ENCODE data around the gene CSH1.
"Not testable (repeated sequence)": the region's sequence is repeated elsewhere in the genome, so short reads cannot be mapped to it uniquely, and the experiment has no call there.

CSH1 gene

DNA sequence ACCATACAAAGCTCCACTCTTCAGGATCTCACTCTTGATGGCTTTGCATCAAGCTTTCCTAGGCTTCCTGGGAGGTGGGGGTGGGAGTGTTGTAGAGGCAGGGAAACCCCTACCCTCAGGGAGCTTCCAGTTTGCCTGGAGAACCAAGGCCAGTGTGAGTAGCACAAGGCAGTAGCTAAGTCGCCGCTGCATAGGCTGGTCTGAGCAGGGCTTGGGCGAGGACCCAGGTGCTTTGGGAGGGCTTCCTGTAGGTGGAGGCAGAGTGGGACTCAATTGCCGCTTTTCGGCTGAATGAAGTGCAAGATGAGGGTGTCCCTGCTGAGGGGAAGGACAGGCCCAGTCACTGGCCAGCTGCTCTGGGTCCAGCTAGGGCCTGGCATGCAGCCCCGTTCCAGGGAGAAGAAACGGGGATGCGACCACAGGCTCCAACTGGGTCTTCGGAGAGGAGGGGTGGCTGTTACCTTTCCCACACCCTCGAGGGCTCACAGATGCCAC lies 31.8 kb upstream of the CSH1 start:
- DNase-seq: no peak

GRCh38 chr17:63927464-63928171 lies 31.2 kb upstream of the CSH1 start:
- DNase-seq: no peak

DNA sequence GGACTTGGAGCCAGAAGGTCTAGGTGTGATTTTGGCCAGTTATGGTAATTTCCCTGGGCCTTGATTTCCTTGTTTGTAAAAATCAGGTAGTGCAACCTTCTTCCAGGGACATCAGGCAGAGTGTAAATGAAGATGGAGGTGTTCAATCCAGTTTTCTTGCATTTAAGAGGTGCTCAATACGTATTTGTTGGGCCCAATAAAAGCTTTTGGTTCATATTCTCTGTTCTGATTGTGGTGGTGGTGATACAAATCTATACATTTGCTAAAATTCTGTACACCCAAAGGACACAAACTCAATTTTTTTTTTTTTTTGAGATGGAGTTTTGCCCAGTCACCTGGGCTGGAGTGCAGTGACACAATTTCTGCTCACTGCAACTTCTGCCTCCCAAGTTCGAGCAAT lies 29.8 kb upstream of the CSH1 start:
- DNase-seq: no peak

DNA sequence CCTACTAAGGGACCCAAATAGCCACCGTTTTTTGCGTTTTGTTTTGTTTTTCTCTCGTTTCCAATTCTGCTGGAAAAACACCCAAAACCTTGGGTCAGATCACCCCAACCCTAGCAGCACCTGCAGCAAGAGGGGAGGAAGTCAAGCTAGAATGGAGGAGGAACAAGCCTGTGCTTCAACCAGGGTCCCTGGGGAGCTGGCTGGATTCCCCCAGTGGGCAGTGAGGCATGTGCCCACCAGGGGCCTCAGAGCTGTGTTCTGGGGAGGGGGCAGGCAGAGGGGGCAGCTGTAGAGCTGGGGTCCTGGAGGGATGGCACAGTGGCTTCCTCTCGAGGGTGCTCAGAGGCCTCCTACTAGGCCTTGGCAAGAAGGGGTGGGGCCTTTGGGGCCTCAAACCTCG lies 29.2 kb upstream of the CSH1 start:
- no peak for DNase-seq

- not testable (repeated sequence) for DNase-seq
These were observed 26.0 kb upstream of the CSH1 start for GRCh38 chr17:63922402-63922801.

DNA sequence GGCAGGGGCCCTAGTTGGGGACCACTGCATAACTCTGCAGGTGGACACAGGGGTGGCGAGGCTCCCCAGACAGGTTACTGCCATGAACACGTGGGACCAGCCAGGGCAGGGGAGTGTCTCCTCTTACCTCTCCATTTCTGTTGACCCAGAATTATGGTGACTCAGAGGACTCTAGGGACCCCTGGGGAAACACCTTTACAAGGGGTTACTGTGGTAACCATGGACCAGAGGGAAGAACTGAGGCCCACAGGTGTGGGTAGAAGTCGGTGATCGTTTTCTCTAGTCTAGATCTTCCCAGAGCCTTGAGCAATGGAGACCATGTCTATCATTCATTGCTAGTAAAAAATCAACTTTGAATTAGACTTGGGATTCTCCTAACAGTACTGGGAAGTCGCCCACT lies 24.4 kb upstream of the CSH1 start:
- not testable (repeated sequence) for DNase-seq

DNA sequence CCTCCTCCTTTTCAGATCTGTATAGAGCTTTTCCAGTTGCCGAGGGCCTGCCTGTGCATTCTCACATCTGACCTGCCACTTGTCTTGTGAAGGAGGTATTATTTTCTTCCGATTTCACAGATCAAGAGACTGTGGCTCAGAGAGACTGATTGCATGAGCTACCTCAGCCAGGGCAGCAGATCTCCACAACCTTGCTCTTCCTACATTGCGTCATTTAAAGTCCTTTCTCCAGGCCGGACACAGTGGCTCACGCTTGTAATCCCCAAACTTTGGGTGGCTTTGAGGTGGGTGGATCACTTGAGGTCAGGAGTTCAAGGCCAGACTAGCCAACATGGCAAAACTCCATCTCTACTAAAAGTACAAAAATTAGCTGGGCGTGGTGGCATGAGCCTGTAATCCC lies 23.7 kb upstream of the CSH1 start:
- DNase-seq: not testable (repeated sequence)

- DNase-seq: peak; percentile 86
These were observed 22.9 kb upstream of the CSH1 start for GRCh38 chr17:63919311-63919723.

GRCh38 chr17:63918789-63919305 lies 22.5 kb upstream of the CSH1 start, which contains the start of gene GH1:
Gene GH1 (minus strand): TSS chr17:63918839. CDS start chr17:63918776, 63 bp downstream.
- not testable (repeated sequence) for DNase-seq

DNA sequence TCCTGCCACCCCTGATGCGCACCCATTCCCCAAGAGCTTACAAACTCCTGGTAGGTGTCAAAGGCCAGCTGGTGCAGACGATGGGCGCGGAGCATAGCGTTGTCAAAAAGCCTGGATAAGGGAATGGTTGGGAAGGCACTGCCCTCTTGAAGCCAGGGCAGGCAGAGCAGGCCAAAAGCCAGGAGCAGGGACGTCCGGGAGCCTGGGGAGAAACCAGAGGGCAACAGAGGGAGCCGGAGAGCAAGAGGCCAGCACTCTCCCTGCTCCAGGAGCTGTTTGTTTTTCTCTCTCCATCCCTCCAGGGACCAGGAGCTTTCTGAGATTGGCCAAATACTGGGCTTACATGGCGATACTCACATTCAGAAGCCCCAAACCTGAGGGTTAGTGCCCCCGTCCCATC lies 21.9 kb upstream of the CSH1 start:
- DNase-seq: no peak

DNA sequence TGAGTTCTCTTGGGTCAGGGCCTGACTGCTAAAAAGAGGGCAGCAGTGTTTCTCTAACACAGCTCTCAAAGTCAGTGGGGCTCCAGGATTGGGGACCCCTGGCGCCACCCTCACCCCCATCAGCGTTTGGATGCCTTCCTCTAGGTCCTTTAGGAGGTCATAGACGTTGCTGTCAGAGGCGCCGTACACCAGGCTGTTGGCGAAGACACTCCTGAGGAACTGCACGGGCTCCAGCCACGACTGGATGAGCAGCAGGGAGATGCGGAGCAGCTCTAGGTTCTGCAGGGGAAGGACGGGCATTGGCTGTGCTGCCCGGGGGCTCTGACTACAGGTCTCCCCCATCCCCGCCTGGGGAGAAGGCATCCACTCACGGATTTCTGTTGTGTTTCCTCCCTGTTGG lies 21.3 kb upstream of the CSH1 start:
- DNase-seq: no peak

DNA sequence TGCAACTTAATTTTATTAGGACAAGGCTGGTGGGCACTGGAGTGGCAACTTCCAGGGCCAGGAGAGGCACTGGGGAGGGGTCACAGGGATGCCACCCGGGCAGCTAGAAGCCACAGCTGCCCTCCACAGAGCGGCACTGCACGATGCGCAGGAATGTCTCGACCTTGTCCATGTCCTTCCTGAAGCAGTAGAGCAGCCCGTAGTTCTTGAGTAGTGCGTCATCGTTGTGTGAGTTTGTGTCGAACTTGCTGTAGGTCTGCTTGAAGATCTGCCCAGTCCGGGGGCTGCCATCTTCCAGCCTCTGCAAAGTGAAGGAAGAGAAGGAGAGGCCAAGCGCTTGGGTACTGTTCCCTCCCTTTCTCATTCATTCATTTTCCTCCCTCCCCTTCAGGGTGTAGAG lies 20.8 kb upstream of the CSH1 start:
- DNase-seq: not testable (repeated sequence)

DNA sequence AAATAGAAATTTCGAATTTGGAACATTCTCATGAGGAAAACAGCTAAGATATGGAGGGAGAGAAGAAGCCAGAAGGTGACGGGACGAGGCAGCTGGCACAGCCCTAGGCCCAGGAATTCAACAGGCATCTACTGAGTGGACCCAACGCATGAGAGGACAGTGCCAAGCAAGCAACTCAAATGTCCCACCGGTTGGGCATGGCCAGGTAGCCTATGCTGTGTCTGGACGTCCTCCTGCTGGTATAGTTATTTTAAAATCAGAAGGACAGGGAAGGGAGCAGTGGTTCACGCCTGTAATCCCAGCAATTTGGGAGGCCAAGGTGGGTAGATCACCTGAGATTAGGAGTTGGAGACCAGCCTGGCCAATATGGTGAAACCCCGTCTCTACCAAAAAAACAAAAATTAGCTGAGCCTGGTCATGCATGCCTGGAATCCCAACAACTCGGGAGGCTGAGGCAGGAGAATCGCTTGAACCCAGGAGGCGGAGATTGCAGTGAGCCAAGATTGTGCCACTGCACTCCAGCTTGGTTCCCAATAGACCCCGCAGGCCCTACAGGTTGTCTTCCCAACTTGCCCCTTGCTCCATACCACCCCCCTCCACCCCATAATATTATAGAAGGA lies 20.3 kb upstream of the CSH1 start:
- no peak for DNase-seq

DNA sequence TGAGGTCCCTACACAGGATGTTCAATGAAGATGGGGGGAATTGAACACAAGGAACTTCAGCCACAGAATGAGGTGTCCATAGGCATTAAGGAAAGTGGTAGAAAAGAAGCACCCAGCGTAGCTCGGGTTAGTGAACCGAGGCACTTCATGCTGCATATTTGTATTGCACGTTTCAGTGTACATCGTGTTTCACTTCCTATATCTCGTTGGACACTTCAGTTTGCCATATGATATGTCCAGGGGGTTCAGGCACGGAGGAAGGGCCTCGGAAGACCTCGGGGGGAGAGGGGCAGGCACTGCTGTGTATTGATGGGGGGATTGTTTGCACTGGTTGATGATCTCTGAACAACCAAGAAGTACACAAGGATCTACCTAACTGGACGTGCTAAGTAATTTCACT lies 19.4 kb upstream of the CSH1 start:
- DNase-seq: not testable (repeated sequence)

DNA sequence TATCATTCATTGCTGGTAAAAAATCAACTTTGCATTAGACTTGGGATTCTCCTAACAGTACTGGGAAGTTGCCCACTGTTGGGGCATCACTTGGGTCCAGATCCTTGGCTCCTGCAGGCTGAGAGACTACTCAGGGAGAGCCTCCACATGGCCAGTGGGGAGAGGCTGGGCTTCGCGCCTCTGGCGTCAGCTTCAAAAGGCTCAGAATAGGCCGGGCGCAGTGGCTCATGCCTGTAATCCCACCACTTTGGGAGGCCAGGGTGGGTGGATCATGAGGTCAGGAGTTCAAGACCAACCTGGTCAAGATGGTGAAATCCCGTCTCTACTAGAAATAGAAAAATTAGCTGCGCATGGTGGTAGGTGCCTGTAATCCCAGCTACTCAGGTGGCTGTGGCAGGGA lies 18.1 kb upstream of the CSH1 start:
- no peak for DNase-seq

GRCh38 chr17:63911657-63912100 lies 15.3 kb upstream of the CSH1 start:
- DNase-seq: peak; percentile 88

DNA sequence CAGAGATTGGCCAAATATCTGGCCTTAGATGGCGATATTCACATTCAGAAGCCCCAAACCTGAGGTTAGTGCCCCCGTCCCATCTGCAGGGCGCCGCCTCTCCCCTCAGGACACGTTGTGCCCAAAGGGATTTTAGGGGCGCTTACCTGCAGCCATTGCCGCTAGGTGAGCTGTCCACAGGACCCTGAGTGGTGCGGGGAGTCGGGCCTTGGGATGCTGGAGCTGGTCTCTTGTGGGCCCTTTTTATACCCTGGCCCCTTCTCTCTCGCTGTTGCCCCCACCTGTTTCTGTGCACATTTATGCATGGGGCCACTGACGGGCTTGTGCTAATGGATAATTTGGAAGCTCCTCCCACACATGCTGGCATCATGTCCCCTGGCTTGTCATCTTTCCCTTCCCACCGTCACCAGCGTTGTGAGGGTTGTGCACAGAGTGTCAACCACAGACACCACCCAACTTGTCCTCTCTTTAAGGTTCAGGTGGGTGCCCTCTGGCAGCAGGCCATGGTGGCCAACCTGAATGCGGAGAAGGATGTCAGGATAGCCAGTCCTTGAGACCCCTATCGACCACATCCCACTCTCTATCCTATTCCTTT lies 14.8 kb upstream of the CSH1 start, which contains the start of gene CSHL1:
Gene CSHL1, minus strand, starts transcription at position 218 of the 595 bp plus-strand sequence. Its CDS starts 62 bp downstream, at position 156.
- DNase-seq: no peak

- no peak for DNase-seq
These were observed 13.7 kb upstream of the CSH1 start for GRCh38 chr17:63910096-63910495.

DNA sequence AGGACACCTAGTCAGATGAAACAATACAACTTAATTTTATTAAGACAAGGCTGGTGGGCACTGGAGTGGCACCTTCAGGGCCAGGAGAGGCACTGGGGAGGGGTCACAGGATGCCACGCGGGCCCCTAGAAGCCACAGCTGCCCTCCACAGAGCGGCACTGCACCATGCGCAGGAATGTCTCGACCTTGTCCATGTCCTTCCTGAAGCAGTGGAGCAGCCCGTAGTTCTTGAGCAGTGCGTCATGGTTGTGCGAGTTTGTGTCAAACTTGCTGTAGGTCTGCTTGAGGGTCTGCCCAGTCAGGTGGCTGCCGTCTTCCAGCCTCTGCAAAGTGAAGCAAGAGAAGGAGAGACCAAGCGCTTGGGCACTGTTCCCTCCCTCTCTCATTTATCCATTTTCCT lies 13.2 kb upstream of the CSH1 start:
- not testable (repeated sequence) for DNase-seq

DNA sequence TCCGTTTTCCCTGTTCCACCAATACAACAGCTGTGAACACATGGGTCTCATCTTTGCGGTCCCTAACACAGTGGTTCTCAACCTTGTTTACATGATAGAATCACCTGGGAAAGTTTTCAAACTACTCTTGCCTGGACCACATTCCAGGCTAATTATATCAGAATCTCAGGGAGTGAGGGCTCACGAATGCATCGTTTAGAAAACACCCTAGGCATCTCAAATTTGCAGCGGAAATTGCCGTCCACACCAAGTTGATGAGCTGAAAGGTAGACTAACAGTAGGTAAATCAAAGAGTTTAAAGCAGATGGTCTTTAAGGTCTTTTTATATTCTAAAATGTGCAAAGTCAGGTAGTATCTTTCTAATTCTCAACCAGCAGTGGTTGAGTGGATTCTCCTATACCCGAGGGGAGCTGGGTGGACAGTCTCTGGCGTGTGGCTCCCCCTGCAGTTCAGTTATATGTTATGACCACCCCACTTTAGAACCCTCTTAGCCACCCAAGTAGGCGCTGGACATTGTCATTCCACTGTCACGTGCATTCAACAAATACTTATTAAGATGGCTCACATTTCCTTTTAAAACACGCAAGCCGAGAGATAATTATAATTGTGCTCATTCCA lies 10.9 kb upstream of the CSH1 start:
- not testable (repeated sequence) for DNase-seq

DNA sequence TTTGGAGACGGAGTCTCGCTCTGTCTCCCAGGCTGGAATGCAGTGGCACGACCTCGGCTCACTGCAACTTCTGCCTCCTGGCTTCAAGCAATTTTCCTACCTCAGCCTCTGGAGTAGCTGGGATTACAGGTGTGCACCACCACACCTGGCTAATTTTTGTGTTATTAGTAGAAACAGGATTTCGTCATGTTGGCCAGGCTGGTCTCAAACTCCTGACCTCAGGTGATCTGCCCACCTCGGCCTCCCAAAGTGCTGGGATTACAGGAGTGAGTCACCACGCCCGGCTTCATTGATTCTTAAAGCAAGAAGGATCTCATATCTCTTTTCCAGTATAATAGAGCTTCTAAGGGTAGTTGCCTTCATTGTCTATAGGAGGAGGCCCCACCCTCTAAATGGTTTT lies 8.4 kb upstream of the CSH1 start:
- DNase-seq: not testable (repeated sequence)

GRCh38 chr17:63903787-63904201 lies 7.4 kb upstream of the CSH1 start:
- not testable (repeated sequence) for DNase-seq

GRCh38 chr17:63901971-63902370 lies 5.6 kb upstream of the CSH1 start:
- not testable (repeated sequence) for DNase-seq

Measured in activated CD8-positive, alpha-beta memory T cell treated with anti-CD3 and anti-CD28 coated beads for 24 hours (primary cell).